Muscle layer of colon (tissue), 2 donors: ENCODE measurements around the gene INO80C.

Source experiments
- H3K27ac ChIP-seq: one replicate; pipeline ENCODE4 v1.7.0; 2013; ENCODE audit warnings: low read depth, mild to moderate bottlenecking, low read length, moderate library complexity
- H3K27me3 ChIP-seq, 2 donors: one replicate each; pipeline ENCODE4 v1.7.0; 2013; ENCODE audit warnings: low read length in 2 of 2, mild to moderate bottlenecking in 2 of 2; ENCODE audit not compliant: insufficient read depth in 2 of 2, control insufficient read depth in 1 of 2
- H3K36me3 ChIP-seq: one replicate; pipeline ENCODE4 v1.7.0; 2013; ENCODE audit warnings: mild to moderate bottlenecking, low read length; ENCODE audit not compliant: insufficient read depth
- H3K4me1 ChIP-seq: one replicate; pipeline ENCODE4 v1.7.0; 2013; ENCODE audit warnings: mild to moderate bottlenecking, low read length; ENCODE audit not compliant: insufficient read depth
- H3K4me3 ChIP-seq, 2 donors: one replicate each; pipeline ENCODE4 v1.7.0; 2013; ENCODE audit warnings: low read length in 2 of 2, low read depth in 1 of 2, mild to moderate bottlenecking in 1 of 2, moderate library complexity in 1 of 2
- H3K9ac ChIP-seq: one replicate; pipeline ENCODE4 v1.7.0; 2013; ENCODE audit warnings: low read length
- H3K9me3 ChIP-seq: one replicate; pipeline ENCODE4 v1.7.0; 2013; ENCODE audit warnings: mild to moderate bottlenecking, low read length
- donor health status: abdominal sarcoma.
- donor health status: Adenocarcinoma of cecum.

INO80C gene

GRCh38 chr18:35497370-35498197 lies at the start of gene INO80C:
Gene INO80C (minus strand): TSS chr18:35497960. CDS start chr18:35497874, 86 bp downstream.
- peaks cover 37% of the 10 kb centered on the region for H3K4me1 ChIP-seq
- peak within 1 kb of the TSS; percentile 93 for H3K27ac ChIP-seq
- H3K9me3 ChIP-seq = no peaks in the 10 kb centered on the region
- peak within 1 kb of the TSS; percentile 62 to 85 for H3K4me3 ChIP-seq
- H3K36me3 ChIP-seq = no peaks in the 10 kb centered on the region
- H3K27me3 ChIP-seq = no peaks in the 10 kb centered on the region
- H3K9ac ChIP-seq = peak within 1 kb of the TSS; percentile 87

GRCh38 chr18:35547008-35547605 lies 49.3 kb upstream of the INO80C start:
- no peak overlapping the region for H3K4me3 ChIP-seq
- no peak overlapping the region for H3K27ac ChIP-seq
- no peaks in the 10 kb centered on the region for H3K27me3 ChIP-seq
- no peak overlapping the region for H3K9ac ChIP-seq
- H3K9me3 ChIP-seq = no peaks in the 10 kb centered on the region
- no peaks in the 10 kb centered on the region for H3K36me3 ChIP-seq
- no peaks in the 10 kb centered on the region for H3K4me1 ChIP-seq

GRCh38 chr18:35542356-35542755 lies 44.6 kb upstream of the INO80C start:
- H3K4me3 ChIP-seq = no peak overlapping the region
- no peak overlapping the region for H3K27ac ChIP-seq
- no peaks in the 10 kb centered on the region for H3K36me3 ChIP-seq
- H3K9ac ChIP-seq = no peak overlapping the region
- no peaks in the 10 kb centered on the region for H3K4me1 ChIP-seq
- H3K27me3 ChIP-seq = no peaks in the 10 kb centered on the region
- H3K9me3 ChIP-seq = no peaks in the 10 kb centered on the region

- H3K9ac ChIP-seq = no peak overlapping the region
- no peaks in the 10 kb centered on the region for H3K27me3 ChIP-seq
- no peaks in the 10 kb centered on the region for H3K4me1 ChIP-seq
These were observed 37.5 kb upstream of the INO80C start for GRCh38 chr18:35535297-35535696.

GRCh38 chr18:35533916-35534405 lies 36.2 kb upstream of the INO80C start:
- Histone ChIP-seq H3K4me1 (no peaks in the 10 kb centered on the region), H3K36me3 (no peaks in the 10 kb centered on the region), H3K9me3 (no peaks in the 10 kb centered on the region), H3K4me3 (no peak overlapping the region), H3K9ac (no peak overlapping the region), H3K27ac (no peak overlapping the region), H3K27me3 (no peaks in the 10 kb centered on the region)

More at GRCh38 chr18:35535297-35535696, 37.5 kb upstream of the INO80C start:
- Histone ChIP-seq H3K4me3 (no peak overlapping the region), H3K27ac (no peak overlapping the region), H3K9me3 (no peaks in the 10 kb centered on the region), H3K36me3 (no peaks in the 10 kb centered on the region)

GRCh38 chr18:35528749-35529274 lies 31.1 kb upstream of the INO80C start:
- no peak overlapping the region for H3K4me3 ChIP-seq
- H3K27me3 ChIP-seq = no peaks in the 10 kb centered on the region
- H3K27ac ChIP-seq = no peak overlapping the region
- H3K36me3 ChIP-seq = no peaks in the 10 kb centered on the region
- H3K9ac ChIP-seq = no peak overlapping the region
- H3K9me3 ChIP-seq = no peaks in the 10 kb centered on the region
- H3K4me1 ChIP-seq = peaks cover 30% of the 10 kb centered on the region

- Histone ChIP-seq H3K4me3 (no peak overlapping the region), H3K9ac (no peak overlapping the region), H3K27me3 (no peaks in the 10 kb centered on the region), H3K36me3 (no peaks in the 10 kb centered on the region), H3K4me1 (peaks cover 30% of the 10 kb centered on the region), H3K9me3 (no peaks in the 10 kb centered on the region), H3K27ac (no peak overlapping the region)
These were observed 28.8 kb upstream of the INO80C start for GRCh38 chr18:35526495-35527059.

GRCh38 chr18:35525795-35526494 lies 28.2 kb upstream of the INO80C start:
- Histone ChIP-seq H3K27ac (no peak overlapping the region), H3K4me3 (no peak overlapping the region), H3K9ac (no peak overlapping the region)

GRCh38 chr18:35524226-35524625 lies 26.5 kb upstream of the INO80C start:
- H3K36me3 ChIP-seq = no peaks in the 10 kb centered on the region
- no peaks in the 10 kb centered on the region for H3K27me3 ChIP-seq
- no peak overlapping the region for H3K4me3 ChIP-seq
- H3K9ac ChIP-seq = no peak overlapping the region
- H3K27ac ChIP-seq = no peak overlapping the region
- H3K4me1 ChIP-seq = peaks cover 30% of the 10 kb centered on the region
- no peaks in the 10 kb centered on the region for H3K9me3 ChIP-seq

More at GRCh38 chr18:35525795-35526494, 28.2 kb upstream of the INO80C start:
- Histone ChIP-seq H3K4me1 (peaks cover 30% of the 10 kb centered on the region), H3K36me3 (no peaks in the 10 kb centered on the region), H3K9me3 (no peaks in the 10 kb centered on the region), H3K27me3 (no peaks in the 10 kb centered on the region)

GRCh38 chr18:35522130-35522959 lies 24.6 kb upstream of the INO80C start:
- no peaks in the 10 kb centered on the region for H3K36me3 ChIP-seq
- no peaks in the 10 kb centered on the region for H3K9me3 ChIP-seq
- peaks cover 30% of the 10 kb centered on the region for H3K4me1 ChIP-seq
- H3K4me3 ChIP-seq = no peak overlapping the region
- H3K9ac ChIP-seq = no peak overlapping the region
- no peaks in the 10 kb centered on the region for H3K27me3 ChIP-seq
- no peak overlapping the region for H3K27ac ChIP-seq
